GM23338 (cell line): ENCODE results near the gene SUCNR1. TPM values are rescaled to one million over a fixed set of nuclear protein-coding genes. Genes with fewer than 3 reads are reported as not detected.

Source experiments
- ATAC-seq: fragments of 200-7000 bp; cut with Tn5 transposase; 3 replicates; pipeline ENCODE4 v1.9.1; 2020
- DNase-seq: peaks from one replicate; pipeline ENCODE4 v3.0.0-alpha.2; 2015; ENCODE audit warnings: low spot score
- H2AFZ ChIP-seq: fragments of 200-600 bp; sonication (generic); 2 replicates; pipeline ENCODE4 v1.8.0; 2016; ENCODE audit warnings: antibody characterized with exemption, mild to moderate bottlenecking, moderate library complexity
- H3F3A ChIP-seq: fragments of 200-600 bp; sonication (generic); replicated peaks from 2 replicates; pipeline ENCODE4 v1.8.0; 2017; ENCODE audit warnings: antibody characterized with exemption, mixed run types, low read depth
- H3K27ac ChIP-seq: fragments of 200-600 bp; sonication (generic); 2 replicates; pipeline ENCODE4 v1.6.1; 2016; ENCODE audit warnings: low read depth
- H3K27me3 ChIP-seq: fragments of 200-600 bp; sonication (generic); 2 replicates; pipeline ENCODE4 v1.8.0; 2016; ENCODE audit warnings: mild to moderate bottlenecking, mixed run types, moderate library complexity; ENCODE audit not compliant: insufficient read depth
- H3K36me3 ChIP-seq: fragments of 200-600 bp; sonication (generic); 2 replicates; pipeline ENCODE4 v1.8.0; 2016; ENCODE audit warnings: mild to moderate bottlenecking; ENCODE audit not compliant: insufficient read depth
- H3K4me1 ChIP-seq: fragments of 200-600 bp; sonication (generic); 2 replicates; pipeline ENCODE4 v1.8.0; 2016; ENCODE audit warnings: mild to moderate bottlenecking, moderate library complexity; ENCODE audit not compliant: insufficient read depth
- H3K4me2 ChIP-seq: fragments of 200-600 bp; sonication (generic); 2 replicates; pipeline ENCODE4 v1.7.1; 2017; ENCODE audit warnings: mixed run types
- H3K4me3 ChIP-seq: fragments of 200-600 bp; sonication (generic); 2 replicates; pipeline ENCODE4 v1.6.1; 2016; ENCODE audit warnings: mixed run types
- H3K79me2 ChIP-seq: fragments of 200-600 bp; sonication (generic); replicated peaks from 2 replicates; pipeline ENCODE4 v1.8.0; 2017; ENCODE audit warnings: mild to moderate bottlenecking; ENCODE audit not compliant: insufficient read depth
- H3K9me2 ChIP-seq: fragments of 200-600 bp; sonication (generic); 2 replicates; pipeline ENCODE4 v1.8.0; 2017; ENCODE audit not compliant: insufficient read depth
- H4K20me1 ChIP-seq: fragments of 200-600 bp; sonication (generic); replicated peaks from 2 replicates; pipeline ENCODE4 v1.8.0; 2017; ENCODE audit warnings: mild to moderate bottlenecking; ENCODE audit not compliant: insufficient read depth
- H3K27ac Mint-ChIP-seq: 2 replicates; pipeline ENCODE4 v1.8.0; 2020; ENCODE audit warnings: inconsistent platforms, mild to moderate bottlenecking, moderate library complexity, mixed read lengths
- H3K27me3 Mint-ChIP-seq: 3 replicates; pipeline ENCODE4 v1.8.0; 2022; ENCODE audit warnings: low read depth, mild to moderate bottlenecking, moderate library complexity, mixed read lengths, inconsistent platforms; ENCODE audit not compliant: insufficient read depth, poor library complexity
- H3K36me3 Mint-ChIP-seq: 3 replicates; pipeline ENCODE4 v1.8.0; 2021; ENCODE audit warnings: low read depth, mild to moderate bottlenecking, inconsistent platforms, moderate library complexity, mixed read lengths
- H3K4me1 Mint-ChIP-seq: 3 replicates; pipeline ENCODE4 v1.8.0; 2020; ENCODE audit warnings: mild to moderate bottlenecking, inconsistent platforms, mixed read lengths
- H3K4me3 Mint-ChIP-seq: 3 replicates; pipeline ENCODE4 v1.8.0; 2021; ENCODE audit warnings: moderate library complexity, mild to moderate bottlenecking, inconsistent platforms, mixed read lengths
- H3K9me3 Mint-ChIP-seq: 3 replicates; pipeline ENCODE4 v1.8.0; 2020; ENCODE audit warnings: moderate library complexity, mild to moderate bottlenecking, inconsistent platforms, mixed read lengths
- CREB1 ChIP-seq: fragments of 250-450 bp; sonication (Bioruptor Pico); IDR thresholded peaks from 2 replicates; pipeline ENCODE4 v1.5.0; 2020; ENCODE audit warnings: low read depth, mild to moderate bottlenecking, moderate library complexity
- CTCF ChIP-seq, 2 experiments: fragments of 200-600 bp in 1 of 2; sonication (generic) in 1 of 2; conservative IDR thresholded peaks; 2 replicates each; pipeline versions ENCODE4 v1.5.1 to v1.6.1; 2016 to 2017; ENCODE audit warnings: antibody characterized with exemption in 2 of 2, low read depth in 2 of 2, mild to moderate bottlenecking in 2 of 2, moderate library complexity in 1 of 2
- ETS1 ChIP-seq: IDR thresholded peaks from 2 replicates; pipeline ENCODE4 v1.6.1; 2016; ENCODE audit warnings: antibody characterized with exemption
- EZH2 ChIP-seq: fragments of 200-600 bp; sonication (generic); IDR thresholded peaks from one replicate; pipeline ENCODE4 v1.8.0; 2017; ENCODE audit warnings: antibody characterized with exemption, mild to moderate bottlenecking, low read depth; ENCODE audit not compliant: unreplicated experiment
- EZH2phosphoT487 ChIP-seq: fragments of 200-600 bp; sonication (generic); IDR thresholded peaks from one replicate; pipeline ENCODE4 v1.8.1; 2018; ENCODE audit warnings: antibody characterized with exemption; ENCODE audit not compliant: unreplicated experiment
- JUNB ChIP-seq: IDR thresholded peaks from one replicate; pipeline ENCODE4 v1.6.1; 2016; ENCODE audit warnings: antibody characterized with exemption; ENCODE audit not compliant: unreplicated experiment
- NANOG ChIP-seq: IDR thresholded peaks from 2 replicates; pipeline ENCODE4 v1.6.1; 2016; ENCODE audit warnings: antibody characterized with exemption, borderline replicate concordance
- POLR2AphosphoS5 ChIP-seq: IDR thresholded peaks from 2 replicates; pipeline ENCODE4 v1.6.1; 2016; ENCODE audit warnings: antibody characterized with exemption, low read depth
- REST ChIP-seq: IDR thresholded peaks from one replicate; pipeline ENCODE4 v1.6.1; 2018; ENCODE audit warnings: antibody characterized with exemption; ENCODE audit not compliant: unreplicated experiment
- STAT1 ChIP-seq: IDR thresholded peaks from one replicate; pipeline ENCODE4 v1.6.1; 2016; ENCODE audit warnings: antibody characterized with exemption; ENCODE audit not compliant: unreplicated experiment
- ZNF114 ChIP-seq: fragments of 250-450 bp; sonication (Bioruptor Pico); IDR thresholded peaks from 2 replicates; pipeline ENCODE4 v1.5.0; 2020; ENCODE audit warnings: mild to moderate bottlenecking, moderate library complexity
- ZNF331 ChIP-seq: fragments of 250-450 bp; sonication (Bioruptor Pico); IDR thresholded peaks from 2 replicates; pipeline ENCODE4 v1.5.0; 2020; ENCODE audit warnings: low read depth, mild to moderate bottlenecking, moderate library complexity
- ZNF462 ChIP-seq: fragments of 250-450 bp; sonication (Bioruptor Pico); IDR thresholded peaks from 2 replicates; pipeline ENCODE4 v1.5.0; 2020; ENCODE audit warnings: mild to moderate bottlenecking, moderate library complexity
- polyA plus RNA-seq: library from polyadenylated mRNA; unstranded; fragments of >200 nt; fragmentation: Nextera tagmentation; extraction: Ambion mirVana; gene quantifications from 2 replicates; pipeline ENCODE4 v1.2.1, GENCODE V29; 2016
- total RNA-seq: library from RNA; depleted of rRNA; stranded (reverse); fragments of >200 nt; shearing (Covaris generic); gene quantifications from 2 replicates; pipeline ENCODE4 v1.2.3, GENCODE V29; 2014

The SUCNR1 gene
- total and polyA plus RNA-seq, 2 experiments from 2014 or later, result not detected

GRCh38 chr3:151845306-151845905 lies 28.0 kb upstream of the SUCNR1 start:
- no peaks in the 10 kb centered on the region for H3K36me3 ChIP-seq

More at GRCh38 chr3:151845306-151845905, 28.0 kb upstream of the SUCNR1 start:
- H3K9me3 Mint-ChIP-seq, result peaks cover under 1% of the 10 kb centered on the region; the same call in 2 of the 3 replicates
- Histone ChIP-seq H3K4me2 (no peak overlapping the region), H3K27me3 (no peaks in the 10 kb centered on the region), H3K79me2 (no peaks in the 10 kb centered on the region), H3K4me3 (no peak overlapping the region), H3K9me2 (no peaks in the 10 kb centered on the region), H2AFZ (no peak overlapping the region; the same call in 1 of the 2 replicates), H3K27ac (no peak overlapping the region), H3F3A (no peaks in the 10 kb centered on the region), H4K20me1 (no peaks in the 10 kb centered on the region), H3K4me1 (no peaks in the 10 kb centered on the region)
- ATAC-seq, result no peak
- H3K4me3 Mint-ChIP-seq, result no peak overlapping the region
- TF ChIP-seq JUNB, result no peak
- no peak for TF ChIP-seq ETS1
- no peak for TF ChIP-seq POLR2AphosphoS5
- TF ChIP-seq ZNF331 (CRISPR knock-in tag), result no peak
- no peak for TF ChIP-seq REST
- TF ChIP-seq CREB1 (CRISPR knock-in tag), result no peak
- TF ChIP-seq STAT1, result no peak
- no peak for TF ChIP-seq NANOG
- TF ChIP-seq EZH2phosphoT487, result no peak
- TF ChIP-seq ZNF114 (CRISPR knock-in tag), result no peak
- TF ChIP-seq CTCF (conservative IDR thresholded peaks at IDR 0.05; ENCODE audit: low read depth in 2 of 2), result no peak
- TF ChIP-seq EZH2, result no peak
- TF ChIP-seq ZNF462 (CRISPR knock-in tag), result no peak
- no peaks in the 10 kb centered on the region for H3K27me3 Mint-ChIP-seq
- H3K4me1 Mint-ChIP-seq, result no peaks in the 10 kb centered on the region; the same call in 2 of the 3 replicates
- DNase-seq, result no peak
- H3K27ac Mint-ChIP-seq, result no peak overlapping the region
- H3K36me3 Mint-ChIP-seq, result no peaks in the 10 kb centered on the region
